Smooth muscle cell of the brain vasculature (primary cell): ENCODE data around the gene SYN1.

ENCODE experiments used
- DNase-seq: peaks from one replicate; pipeline ENCODE4 v3.0.0-alpha.2; 2012; ENCODE audit warnings: low read depth, low spot score

SYN1 gene

DNA sequence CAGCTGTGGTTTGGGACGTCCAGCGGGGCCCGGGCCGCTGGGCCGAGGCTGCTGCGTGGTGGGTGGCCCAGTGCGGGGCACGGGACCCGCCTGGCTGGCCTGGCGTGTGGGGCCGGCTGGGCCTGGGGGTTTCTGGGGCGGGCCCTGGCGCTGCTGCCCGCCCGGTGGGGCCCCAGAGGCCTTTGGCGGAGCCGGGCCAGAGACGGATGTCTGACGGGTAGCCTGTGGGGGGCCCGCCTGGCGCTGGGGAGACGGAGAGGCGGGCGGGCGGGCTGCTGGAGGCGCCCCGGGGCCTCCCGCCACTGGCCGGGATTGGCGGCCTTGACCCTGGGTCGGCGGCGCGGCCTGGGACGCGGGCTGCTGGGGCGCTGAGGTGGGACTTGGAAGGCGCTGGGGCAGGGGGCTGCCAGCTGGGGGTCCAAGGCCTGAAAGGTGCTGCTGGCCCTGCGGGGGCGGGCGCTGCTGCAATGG, 45.5 kb downstream of the SYN1 start:
- no peak for DNase-seq

DNA sequence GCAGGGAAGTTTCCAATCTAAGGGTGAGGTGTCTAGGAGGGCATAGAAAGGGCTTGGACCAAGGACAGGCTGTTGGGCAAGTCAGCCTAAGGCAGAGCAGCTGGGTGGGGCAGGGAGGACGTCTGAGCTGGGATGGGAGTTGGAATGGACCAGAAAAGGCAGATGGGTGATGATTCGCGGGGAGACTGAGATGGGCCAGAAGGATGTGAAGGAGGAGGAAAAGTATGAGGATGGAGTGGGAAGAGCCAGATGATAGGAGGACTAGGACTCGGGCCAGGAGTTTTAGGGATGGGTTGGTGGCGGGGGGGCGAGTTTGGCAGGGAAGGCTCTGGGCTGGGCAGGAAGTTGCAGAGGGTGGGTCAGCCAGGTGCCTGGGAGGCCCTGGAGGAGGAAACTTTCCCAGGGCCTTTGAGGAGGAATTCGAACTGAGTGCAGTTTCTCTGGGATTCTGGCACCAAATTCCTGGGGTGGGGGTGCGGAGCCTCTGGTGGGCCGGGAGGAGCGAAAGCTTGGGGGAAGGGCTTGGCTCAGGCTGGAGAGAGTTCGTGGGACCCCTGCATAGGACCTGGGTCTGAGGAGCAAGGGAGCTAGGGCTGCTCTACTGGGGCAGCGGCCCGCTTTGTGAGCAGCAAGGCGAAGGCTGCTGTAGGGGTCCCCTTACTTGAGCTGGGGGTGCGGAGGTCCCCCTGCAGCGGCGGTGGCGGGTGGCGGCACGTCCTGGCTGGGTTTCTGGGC, 46.1 kb downstream of the SYN1 start:
- DNase-seq: no peak

DNA sequence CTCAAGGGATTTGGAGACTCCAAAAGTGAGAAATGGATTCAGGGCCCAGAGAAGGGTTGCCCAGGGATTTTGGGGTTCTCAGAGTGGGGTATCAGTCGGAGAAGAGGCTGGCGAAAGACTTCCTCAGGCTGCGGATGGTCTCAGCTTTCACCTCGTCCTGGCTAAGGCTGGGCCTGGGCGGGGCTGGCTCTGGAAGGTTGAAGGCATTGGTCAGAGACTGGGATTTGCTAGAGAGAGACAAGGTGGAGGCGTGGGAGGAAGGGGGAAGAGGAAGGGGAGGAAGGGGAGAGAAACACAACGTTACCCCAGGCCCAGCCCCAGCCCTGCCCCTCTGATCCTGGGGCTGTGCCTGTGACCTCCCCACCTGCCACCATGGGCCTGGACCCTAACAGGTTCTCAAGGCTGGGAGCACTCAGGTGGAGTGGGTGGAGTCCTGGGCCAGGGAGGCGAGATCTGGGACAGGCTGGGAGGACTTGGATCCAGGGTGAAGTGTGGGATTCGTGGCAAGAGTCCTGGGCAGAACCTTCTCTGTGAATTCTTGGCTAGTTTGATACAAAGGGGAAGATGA, 46.8 kb downstream of the SYN1 start:
- no peak for DNase-seq

DNA sequence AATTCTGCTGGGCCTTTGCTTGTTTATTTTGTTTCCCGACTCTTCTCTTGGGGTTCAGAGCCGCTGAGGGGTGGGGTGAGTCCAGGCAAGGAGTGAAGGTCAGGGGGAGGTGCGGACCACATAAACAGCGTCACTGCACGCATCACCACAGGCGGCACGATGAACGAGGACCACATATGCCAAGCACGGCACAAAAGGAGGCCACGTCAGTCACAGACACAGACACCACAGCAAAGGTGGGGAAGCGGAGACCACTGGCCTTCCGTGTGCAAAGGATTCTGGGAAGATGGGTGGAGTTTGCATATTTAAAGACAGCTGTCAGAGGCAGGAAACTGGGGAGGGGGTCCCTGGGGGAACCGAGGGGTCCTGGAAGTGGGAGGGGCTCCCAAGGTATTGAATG, 47.8 kb downstream of the SYN1 start:
- no peak for DNase-seq

DNA sequence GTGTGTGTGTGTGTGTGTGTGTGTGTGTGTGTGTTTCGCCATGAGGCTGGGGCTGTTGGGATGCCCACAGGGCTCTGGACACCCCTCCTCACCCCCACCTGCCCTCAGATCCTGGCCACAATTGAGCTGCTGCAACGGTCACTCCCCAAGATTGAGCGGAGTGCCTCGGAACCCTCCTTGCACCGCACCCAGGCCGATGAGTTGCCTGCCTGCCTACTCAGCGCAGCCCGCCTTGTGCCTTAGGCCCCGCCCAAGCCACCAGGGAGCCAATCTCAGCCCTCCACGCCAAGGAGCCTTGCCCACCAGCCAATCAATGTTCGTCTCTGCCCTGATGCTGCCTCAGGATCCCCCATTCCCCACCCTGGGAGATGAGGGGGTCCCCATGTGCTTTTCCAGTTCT, 48.4 kb downstream of the SYN1 start:
- no peak for DNase-seq

DNA sequence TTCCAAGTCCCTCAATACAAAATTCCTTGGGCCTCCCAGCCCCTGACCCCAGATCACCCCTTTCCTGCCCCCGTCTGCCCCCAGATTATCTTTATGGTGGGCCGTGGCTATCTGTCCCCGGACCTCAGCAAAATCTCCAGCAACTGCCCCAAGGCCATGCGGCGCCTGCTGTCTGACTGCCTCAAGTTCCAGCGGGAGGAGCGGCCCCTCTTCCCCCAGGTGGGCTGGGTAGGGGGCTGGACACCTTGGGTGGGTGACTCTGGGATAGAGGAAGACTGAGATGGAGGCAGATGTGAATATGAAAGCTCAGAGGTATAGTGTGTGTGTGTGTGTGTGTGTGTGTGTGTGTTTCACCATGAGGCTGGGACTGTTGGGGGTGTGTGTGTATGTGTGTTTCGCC, 48.9 kb downstream of the SYN1 start:
- DNase-seq: no peak

DNA sequence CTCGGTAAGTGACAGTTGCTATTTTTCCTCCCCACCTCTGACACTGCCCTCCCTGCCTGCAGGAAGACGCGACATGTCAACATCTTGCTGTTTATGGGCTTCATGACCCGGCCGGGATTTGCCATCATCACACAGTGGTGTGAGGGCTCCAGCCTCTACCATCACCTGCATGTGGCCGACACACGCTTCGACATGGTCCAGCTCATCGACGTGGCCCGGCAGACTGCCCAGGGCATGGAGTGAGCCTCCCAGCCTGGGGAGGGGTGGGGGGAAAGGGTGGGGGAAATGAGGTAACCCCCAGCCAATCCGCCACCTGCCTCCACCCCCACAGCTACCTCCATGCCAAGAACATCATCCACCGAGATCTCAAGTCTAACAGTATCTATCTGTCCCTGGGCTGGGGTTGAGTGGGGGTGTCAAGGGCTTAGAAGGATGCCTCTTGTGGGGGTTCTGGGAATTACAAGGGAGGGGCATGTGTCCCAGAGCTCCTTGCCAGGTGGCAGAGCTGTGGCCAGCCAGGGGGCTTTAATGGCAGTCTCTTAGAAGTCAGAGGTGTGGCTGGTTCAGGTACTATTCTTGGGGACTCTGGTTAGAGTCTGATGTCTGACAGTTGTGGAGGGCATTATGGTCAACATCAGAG, 50.9 kb downstream of the SYN1 start:
- DNase-seq: no peak

DNA sequence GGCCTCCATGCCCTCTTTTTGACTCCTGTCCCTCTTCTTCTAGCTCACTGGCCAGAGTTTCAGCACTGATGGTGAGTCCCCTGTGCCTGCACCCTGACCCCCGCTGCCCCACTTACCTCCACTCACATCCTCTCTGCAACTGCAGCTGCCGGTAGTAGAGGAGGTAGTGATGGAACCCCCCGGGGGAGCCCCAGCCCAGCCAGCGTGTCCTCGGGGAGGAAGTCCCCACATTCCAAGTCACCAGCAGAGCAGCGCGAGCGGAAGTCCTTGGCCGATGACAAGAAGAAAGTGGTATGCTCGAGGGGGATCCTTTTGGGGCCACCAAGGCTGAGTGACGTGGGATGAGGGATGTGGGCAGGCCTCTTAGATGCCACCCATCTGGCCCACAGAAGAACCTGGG, 52.8 kb downstream of the SYN1 start:
- DNase-seq: no peak

DNA sequence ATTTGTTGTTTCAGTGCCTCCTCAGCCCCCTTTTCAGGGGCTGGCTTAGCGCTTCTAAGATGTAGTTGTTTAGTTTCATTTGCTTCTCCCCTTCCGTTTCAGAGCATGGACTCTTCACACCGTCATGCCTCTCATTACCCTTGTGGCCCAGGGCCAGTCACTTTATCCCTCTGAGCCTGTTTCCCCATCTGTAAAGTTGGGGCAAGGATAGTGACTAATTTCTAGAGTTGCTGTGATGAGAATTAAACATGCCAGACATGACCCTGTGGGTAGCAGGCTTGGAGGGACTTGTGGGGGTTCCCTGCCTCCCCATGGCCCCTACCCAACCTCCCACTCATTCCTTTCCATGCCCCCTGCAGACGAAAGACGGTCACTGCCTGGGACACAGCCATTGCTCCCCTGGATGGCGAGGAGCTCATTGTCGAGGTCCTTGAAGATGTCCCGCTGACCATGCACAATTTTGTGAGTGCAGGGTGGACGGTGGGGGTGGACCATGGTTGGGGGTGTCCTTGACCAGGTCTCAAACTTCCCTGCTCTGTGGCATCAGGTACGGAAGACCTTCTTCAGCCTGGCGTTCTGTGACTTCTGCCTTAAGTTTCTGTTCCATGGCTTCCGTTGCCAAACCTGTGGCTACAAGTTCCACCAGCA, 55.1 kb downstream of the SYN1 start:
- DNase-seq: no peak

DNA sequence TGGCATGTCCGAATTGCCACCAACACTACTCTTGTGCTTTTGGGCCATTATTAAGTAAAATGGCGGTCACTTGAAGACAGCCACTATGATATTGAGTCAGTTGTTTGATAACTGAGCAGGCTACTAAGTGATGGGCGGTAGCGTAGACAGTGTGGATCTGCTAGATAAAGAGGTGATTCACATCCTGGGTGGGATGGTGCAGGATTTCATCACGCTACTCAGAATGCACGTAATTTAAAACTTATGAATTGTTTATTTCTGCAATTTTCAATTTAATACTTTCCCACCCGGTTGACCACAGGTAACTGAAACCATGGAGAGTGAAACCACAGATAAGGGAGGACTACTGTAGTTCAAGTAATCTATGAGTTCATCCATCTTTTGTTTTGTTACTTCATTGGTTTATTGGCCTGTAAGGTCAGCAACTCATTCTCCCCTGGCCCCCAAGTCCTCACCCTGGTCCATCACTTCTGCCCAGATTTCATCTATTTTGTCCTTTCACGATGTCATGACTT, 55.8 kb downstream of the SYN1 start:
- DNase-seq: no peak

DNA sequence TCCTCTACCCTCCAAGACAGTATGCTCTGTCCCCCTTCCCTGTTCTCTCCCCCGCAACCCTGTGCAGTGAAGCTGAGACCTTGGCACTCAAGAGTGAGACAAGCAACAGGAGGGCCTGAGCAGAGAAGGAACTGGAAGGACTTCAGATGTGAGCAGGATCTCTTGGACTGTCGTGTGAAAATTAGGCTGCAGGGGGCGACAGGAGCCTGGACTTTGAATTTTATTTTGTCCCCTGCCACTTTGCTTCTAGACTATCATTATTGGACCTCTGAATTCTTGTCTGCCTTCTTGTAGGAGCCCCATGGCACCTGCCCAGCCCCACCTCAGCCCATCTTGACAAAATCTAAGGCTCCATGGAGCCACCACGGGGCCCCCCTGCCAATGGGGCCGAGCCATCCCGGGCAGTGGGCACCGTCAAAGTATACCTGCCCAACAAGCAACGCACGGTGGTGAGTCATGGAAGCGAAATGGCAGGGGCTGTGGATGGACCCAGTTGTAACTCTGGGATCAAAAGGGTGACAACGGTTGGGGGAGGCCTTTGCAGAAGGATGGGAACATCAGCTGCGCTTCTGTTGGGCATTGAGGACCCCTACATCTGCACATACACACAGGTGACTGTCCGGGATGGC, 56.9 kb downstream of the SYN1 start:
- no peak for DNase-seq

DNA sequence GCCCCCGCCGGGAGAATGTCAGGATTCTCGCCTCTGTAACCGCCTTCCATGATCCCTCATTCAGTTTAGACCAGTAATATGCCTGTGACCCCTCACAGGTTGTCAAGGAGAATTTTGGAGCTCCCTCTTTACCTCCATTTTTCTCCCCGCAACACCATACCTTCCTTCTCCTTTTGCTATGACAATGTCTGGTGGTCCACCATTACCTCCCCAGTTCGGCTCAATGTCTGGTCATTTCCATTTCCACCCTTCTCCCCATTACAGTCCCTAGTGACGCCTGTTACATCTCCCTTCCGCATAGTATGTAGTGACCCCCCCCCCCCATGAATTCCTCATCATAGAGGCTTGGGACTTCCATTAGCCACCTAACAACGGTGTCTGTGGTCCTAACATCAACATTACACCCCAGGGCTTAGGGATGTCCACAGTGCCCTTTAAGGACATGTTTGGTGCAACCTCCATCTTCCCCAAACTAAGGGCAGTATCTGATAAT, 58.0 kb downstream of the SYN1 start:
- no peak for DNase-seq

DNA sequence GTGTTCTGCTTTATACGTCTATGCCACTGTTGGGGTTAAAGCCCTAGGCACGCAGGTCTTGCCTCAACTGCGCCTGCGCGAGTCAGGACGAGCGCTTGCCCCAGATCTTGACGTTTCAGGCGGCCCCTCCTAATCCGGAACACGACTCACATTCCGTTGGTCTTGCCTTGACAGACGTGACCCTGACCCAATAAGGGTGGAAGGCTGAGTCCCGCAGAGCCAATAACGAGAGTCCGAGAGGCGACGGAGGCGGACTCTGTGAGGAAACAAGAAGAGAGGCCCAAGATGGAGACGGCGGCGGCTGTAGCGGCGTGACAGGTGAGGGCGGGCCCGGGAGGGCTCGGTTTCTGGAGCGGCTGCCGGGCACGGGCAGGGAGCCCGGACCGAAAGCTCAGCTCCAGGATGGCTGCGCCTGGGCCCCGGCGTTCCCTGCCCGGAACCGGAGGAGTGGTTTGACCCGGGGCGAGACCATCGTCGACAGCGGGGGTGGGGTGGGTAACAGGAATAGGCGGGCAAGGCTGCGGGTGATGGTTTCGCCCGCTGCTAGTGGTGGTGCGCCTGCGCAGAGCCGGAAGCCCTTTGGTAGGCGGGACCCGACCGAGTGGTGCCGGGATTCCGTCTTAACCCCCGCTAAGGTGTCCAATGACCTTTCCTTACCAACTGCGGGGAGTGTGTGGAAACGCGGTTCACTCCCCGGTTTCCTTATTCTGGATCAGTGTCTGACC, 58.6 kb downstream of the SYN1 start, which contains the start of gene ARAF:
Gene ARAF, plus strand, starts transcription at position 272 of the 725 bp plus-strand sequence. CDS start 1,763 bp downstream, outside the sequence.
- DNase-seq: peak; percentile 96

DNA sequence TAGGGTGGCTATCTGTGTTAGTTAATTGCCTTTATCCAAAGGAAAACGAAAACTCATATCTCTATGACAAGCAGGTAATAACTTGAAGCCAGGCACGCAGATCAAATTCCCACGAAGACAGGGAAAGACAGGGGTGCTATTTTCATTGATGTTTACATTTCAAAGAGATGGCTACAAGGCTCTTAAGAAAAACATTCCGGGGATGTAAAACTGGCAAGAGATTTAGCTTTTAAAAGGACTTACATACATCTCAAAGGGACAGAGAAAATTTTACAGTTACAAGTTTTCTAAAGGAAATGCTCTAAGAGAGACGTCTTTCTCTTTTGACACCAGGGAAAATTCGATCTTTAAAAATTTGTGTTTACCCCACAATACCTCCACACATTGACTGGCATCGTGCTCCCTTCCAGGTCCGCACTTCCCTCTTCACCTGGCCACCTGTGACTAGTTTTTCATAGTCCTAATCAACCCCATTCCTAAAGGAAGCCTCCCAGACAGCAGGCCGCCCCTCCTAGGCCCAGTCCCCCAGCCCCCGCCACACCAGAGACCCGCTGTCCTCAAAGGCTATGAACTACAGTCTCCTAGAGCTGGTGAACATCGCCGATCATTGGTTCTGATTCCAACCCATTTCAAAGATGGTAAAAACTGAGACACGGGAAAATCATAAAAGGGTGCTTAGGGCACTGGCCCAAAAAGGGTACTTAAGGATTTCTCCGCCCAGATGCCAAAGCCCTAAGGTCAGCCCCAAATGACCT, 59.3 kb downstream of the SYN1 start:
- no peak for DNase-seq

DNA sequence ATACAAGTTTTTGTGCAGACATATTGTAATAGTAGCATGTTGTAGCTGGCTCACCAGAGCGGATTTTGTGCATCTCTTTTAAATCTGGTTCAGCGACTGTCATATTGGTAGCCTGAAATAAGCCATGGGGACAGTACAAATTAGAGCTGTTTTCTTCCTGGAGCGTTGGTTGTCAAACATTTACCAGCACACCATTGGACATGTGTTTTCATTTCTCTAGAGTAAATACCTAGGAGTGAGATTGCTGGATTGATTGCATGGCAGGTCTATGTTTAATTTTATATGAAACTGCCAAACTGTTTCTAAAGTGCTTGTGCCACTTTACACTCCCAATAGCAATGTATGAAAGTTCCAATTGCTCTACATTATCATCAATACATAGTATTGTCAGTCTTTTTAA, 61.2 kb downstream of the SYN1 start:
- no peak for DNase-seq

DNA sequence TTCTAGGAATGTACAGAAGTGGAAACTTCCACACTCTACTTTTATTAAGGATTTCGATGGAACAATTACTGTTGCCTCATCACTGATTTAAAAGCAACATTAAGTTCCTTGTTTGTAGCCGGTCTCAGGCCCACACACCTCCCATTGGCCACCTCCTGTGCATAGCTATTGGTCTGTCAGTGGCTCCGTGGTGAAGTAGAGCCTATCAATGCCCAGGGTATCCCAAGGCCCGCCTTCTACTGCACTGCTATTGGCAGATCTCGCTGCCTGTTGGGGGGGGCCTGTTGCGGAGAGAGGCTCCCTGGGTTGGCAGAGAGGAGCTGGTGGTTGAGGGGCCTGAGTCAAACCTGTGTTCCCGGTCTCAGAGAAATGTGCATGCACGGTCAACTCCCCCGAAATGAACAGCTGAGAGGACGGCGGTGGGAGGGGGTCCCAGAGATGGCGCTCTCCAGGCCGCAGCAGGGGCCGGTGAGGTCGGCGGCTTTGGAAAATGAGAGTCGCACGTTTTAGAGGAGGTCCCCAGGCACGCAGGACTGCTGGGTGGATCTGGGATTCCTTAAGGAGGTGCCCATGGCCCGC, 63.5 kb downstream of the SYN1 start:
- peak; percentile 69 for DNase-seq

DNA sequence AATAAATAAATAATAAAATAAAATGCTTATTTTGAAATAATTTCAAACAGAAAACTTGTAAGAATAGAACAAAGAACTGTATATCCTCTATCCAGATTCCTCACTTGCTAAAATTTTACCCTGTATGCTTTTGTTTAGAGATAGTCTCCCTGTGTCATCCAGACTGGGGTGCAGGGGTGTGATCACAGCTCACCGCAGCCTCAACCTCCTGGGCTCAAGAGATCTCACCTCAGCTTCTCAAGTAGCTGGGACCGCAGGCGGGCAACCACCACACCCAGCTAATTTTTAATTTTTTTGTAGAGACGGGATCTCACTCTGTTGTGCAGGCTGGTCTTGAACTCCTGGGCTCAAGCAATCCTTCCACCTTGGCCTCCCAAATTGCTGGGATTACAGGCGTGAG, 76.2 kb downstream of the SYN1 start:
- DNase-seq: no peak

DNA sequence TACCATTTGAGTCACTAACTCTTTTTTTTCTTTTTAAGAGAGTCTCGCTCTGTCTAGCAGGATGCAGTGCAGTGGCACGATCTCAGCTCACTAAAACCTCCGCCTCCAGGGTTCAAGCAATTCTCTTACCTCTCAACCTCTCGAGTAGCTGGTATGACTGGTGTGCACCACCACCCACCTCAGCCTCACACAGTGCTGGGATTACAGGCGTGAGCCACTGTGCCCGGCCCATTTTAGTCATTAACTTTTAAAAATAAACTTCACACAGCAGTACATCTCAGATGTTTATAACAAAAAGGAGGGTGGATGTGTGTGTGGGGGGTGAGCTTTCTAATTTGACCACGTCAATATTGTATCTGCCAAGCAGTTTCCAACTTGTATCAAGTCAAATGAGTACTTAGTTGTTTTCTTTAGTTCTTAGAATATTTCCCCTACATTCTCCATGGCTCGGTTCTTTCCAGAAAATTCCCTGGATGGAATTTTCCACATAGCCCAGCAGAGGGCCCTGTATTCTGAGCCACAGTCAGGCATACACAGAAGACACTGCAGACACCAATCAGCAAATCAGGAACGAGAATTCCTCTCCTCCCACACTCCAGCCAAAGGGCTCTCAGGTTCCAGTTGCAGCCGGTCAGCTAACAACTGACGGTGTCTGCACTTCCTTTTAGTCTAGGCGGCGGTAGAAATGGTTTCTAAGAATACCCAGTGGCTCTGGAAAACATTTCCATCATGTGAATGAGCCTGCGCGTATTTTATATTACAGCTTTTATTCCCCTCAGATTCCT, 78.7 kb downstream of the SYN1 start:
- peak; percentile 75 for DNase-seq

DNA sequence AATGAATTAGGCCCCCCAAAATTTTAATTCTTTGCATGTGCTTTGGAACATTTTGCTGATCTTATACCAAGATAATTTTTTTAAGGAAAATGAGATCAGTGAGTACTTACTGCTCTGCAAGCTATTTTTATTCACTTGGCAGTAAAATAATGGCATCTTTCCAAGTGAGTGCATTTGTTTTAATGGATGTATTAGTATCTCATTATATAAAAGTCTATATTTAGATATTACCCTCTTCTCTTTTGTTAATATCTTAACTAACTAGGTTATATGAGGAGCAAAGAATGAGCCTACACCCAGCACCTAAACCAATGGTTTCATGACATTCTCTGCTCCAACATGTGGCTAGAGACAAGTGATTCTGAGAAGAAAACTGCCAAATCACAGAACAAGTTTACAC, 79.8 kb downstream of the SYN1 start:
- no peak for DNase-seq
